IMR-90 (cell line): Measurements from ENCODE around the gene SF3B2. TPM values are rescaled to one million over a fixed set of nuclear protein-coding genes. Genes with fewer than 3 reads are reported as not detected.
A peak's percentile ranks its signal among the peaks of the same experiment; 100 is the strongest.

ENCODE experiments used
- ATAC-seq: fragments of 200-7000 bp; cut with Tn5 transposase; 2 replicates; pipeline ENCODE4 v1.9.1; 2020; ENCODE audit warnings: low read depth, mild to moderate bottlenecking, moderate library complexity
- BruUV-seq: library from RNA; stranded (reverse); fragments of 400-500 nt; replicated peaks from 2 replicates; lab custom pipeline; 2021; lab: Mats Ljungman, UMichigan
- CTCF ChIA-PET: fragments of 300-600 bp; formaldehyde crosslinking; extraction: SDS; loops from one replicate; lab custom pipeline; 2021; ENCODE audit warnings: antibody characterized with exemption; lab: Yijun Ruan, JAX
- POLR2A ChIA-PET: fragments of 300-600 bp; sonication (Branson Sonifier 250); formaldehyde crosslinking; loops from one replicate; lab custom pipeline; 2022; ENCODE audit warnings: antibody characterized with exemption; ENCODE audit not compliant: unreplicated experiment; lab: Charles Lee
- DNase-seq: peaks from one replicate; pipeline ENCODE4 v3.0.0; 2013
- H2AFZ ChIP-seq: replicated peaks from 2 replicates; pipeline ENCODE3; 2013; ENCODE audit warnings: low read length, mild to moderate bottlenecking; ENCODE audit not compliant: poor library complexity
- H2AK5ac ChIP-seq: 2 replicates; pipeline ENCODE4 v1.6.1; 2013; ENCODE audit warnings: low read depth, low read length, inconsistent platforms
- H2AK9ac ChIP-seq: replicated peaks from 2 replicates; pipeline ENCODE3; 2013; ENCODE audit warnings: mild to moderate bottlenecking, low read depth, low read length, moderate library complexity; ENCODE audit not compliant: poor library complexity
- H2BK120ac ChIP-seq: 2 replicates; pipeline ENCODE4 v1.6.1; 2013; ENCODE audit warnings: low read depth, low read length, inconsistent platforms
- H2BK15ac ChIP-seq: 3 replicates; pipeline ENCODE4 v1.6.1; 2013; ENCODE audit warnings: low read depth, low read length, inconsistent platforms
- H2BK20ac ChIP-seq: 2 replicates; pipeline ENCODE4 v1.6.1; 2013; ENCODE audit warnings: low read depth, mild to moderate bottlenecking, inconsistent platforms, low read length, moderate library complexity
- H2BK5ac ChIP-seq: 2 replicates; pipeline ENCODE4 v1.6.1; 2013; ENCODE audit warnings: mild to moderate bottlenecking, low read depth, low read length, inconsistent platforms; ENCODE audit not compliant: poor library complexity, severe bottlenecking
- H3K14ac ChIP-seq: replicated peaks from 2 replicates; pipeline ENCODE4 v1.6.1; 2013; ENCODE audit warnings: low read depth, low read length, inconsistent platforms
- H3K18ac ChIP-seq: 2 replicates; pipeline ENCODE4 v1.6.1; 2013; ENCODE audit warnings: low read depth, low read length, control low read depth
- H3K23ac ChIP-seq: 2 replicates; pipeline ENCODE4 v1.6.1; 2013; ENCODE audit warnings: low read depth, low read length, inconsistent platforms
- H3K27ac ChIP-seq: 2 replicates; pipeline ENCODE4 v1.5.1; 2013; ENCODE audit warnings: mild to moderate bottlenecking, control low read depth, low read length; ENCODE audit not compliant: insufficient read depth
- H3K27me3 ChIP-seq: 2 replicates; pipeline ENCODE4 v1.6.1; 2013; ENCODE audit warnings: low read length; ENCODE audit not compliant: control insufficient read depth, insufficient read depth
- H3K36me3 ChIP-seq: 2 replicates; pipeline ENCODE4 v1.6.1; 2013; ENCODE audit warnings: low read length, mixed read lengths; ENCODE audit not compliant: control insufficient read depth, insufficient read depth
- H3K4ac ChIP-seq: 2 replicates; pipeline ENCODE4 v1.6.1; 2013; ENCODE audit warnings: low read depth, low read length, inconsistent platforms
- H3K4me1 ChIP-seq: 2 replicates; pipeline ENCODE4 v1.6.1; 2013; ENCODE audit warnings: low read length, mixed read lengths; ENCODE audit not compliant: control insufficient read depth, insufficient read depth
- H3K4me2 ChIP-seq: 2 replicates; pipeline ENCODE4 v1.6.1; 2013; ENCODE audit warnings: low read depth, mild to moderate bottlenecking, control low read depth, low read length, moderate library complexity
- H3K4me3 ChIP-seq: 2 replicates; pipeline ENCODE4 v1.5.1; 2013; ENCODE audit warnings: low read depth, mild to moderate bottlenecking, control low read depth, low read length, moderate library complexity; ENCODE audit not compliant: insufficient read depth
- H3K56ac ChIP-seq: 2 replicates; pipeline ENCODE4 v1.6.1; 2013; ENCODE audit warnings: low read length, inconsistent platforms; ENCODE audit not compliant: insufficient read depth; ENCODE audit errors: extremely low read depth
- H3K79me1 ChIP-seq, 2 experiments: 2 replicates each; pipeline ENCODE4 v1.6.1; 2013; ENCODE audit warnings: low read length in 2 of 2, inconsistent platforms in 1 of 2, low read depth in 1 of 2
- H3K9ac ChIP-seq: 2 replicates; pipeline ENCODE4 v1.6.1; 2013; ENCODE audit warnings: low read depth, low read length, control low read depth
- H3K9me1 ChIP-seq: 2 replicates; pipeline ENCODE4 v1.6.1; 2013; ENCODE audit warnings: low read length, inconsistent platforms; ENCODE audit not compliant: insufficient read depth
- H3K9me3 ChIP-seq: 2 replicates; pipeline ENCODE4 v1.6.1; 2013; ENCODE audit warnings: low read length; ENCODE audit not compliant: control insufficient read depth, insufficient read depth
- H4K20me1 ChIP-seq: 2 replicates; pipeline ENCODE4 v1.6.1; 2013; ENCODE audit warnings: low read length, inconsistent platforms; ENCODE audit not compliant: insufficient read depth
- H4K5ac ChIP-seq: 2 replicates; pipeline ENCODE4 v1.6.1; 2013; ENCODE audit warnings: mild to moderate bottlenecking, low read depth, low read length, control low read depth
- H4K8ac ChIP-seq, 2 experiments: 2 replicates each; pipeline ENCODE4 v1.6.1; 2013; ENCODE audit warnings: low read depth in 2 of 2, low read length in 2 of 2, control low read depth in 1 of 2, inconsistent platforms in 1 of 2
- H4K91ac ChIP-seq: 2 replicates; pipeline ENCODE4 v1.6.1; 2013; ENCODE audit warnings: low read depth, low read length, inconsistent platforms; ENCODE audit not compliant: insufficient read depth
- BHLHE40 ChIP-seq: fragments of 150-350 bp; IDR thresholded peaks from 2 replicates; pipeline ENCODE4 v1.6.1; 2016; ENCODE audit warnings: mild to moderate bottlenecking, low read depth, low read length
- CEBPB ChIP-seq: IDR thresholded peaks from 2 replicates; pipeline ENCODE4 v1.6.1; 2012; ENCODE audit warnings: low read depth, low read length, improper control_type of control experiment
- CHD1 ChIP-seq: IDR thresholded peaks from 2 replicates; pipeline ENCODE4 v1.6.1; 2012; ENCODE audit warnings: low read depth, low read length, improper control_type of control experiment
- ELK1 ChIP-seq: fragments of 150-350 bp; IDR thresholded peaks from 2 replicates; pipeline ENCODE4 v1.6.1; 2016; ENCODE audit warnings: low read depth, mild to moderate bottlenecking, low read length, moderate library complexity, borderline replicate concordance
- FOS ChIP-seq: fragments of 150-350 bp; IDR thresholded peaks from 2 replicates; pipeline ENCODE4 v1.6.1; 2016; ENCODE audit warnings: low read depth, low read length
- MAFK ChIP-seq: IDR thresholded peaks from 2 replicates; pipeline ENCODE4 v1.6.1; 2012; ENCODE audit warnings: low read depth, low read length, improper control_type of control experiment
- MAZ ChIP-seq: IDR thresholded peaks from 2 replicates; pipeline ENCODE4 v1.6.1; 2012; ENCODE audit warnings: low read depth, mild to moderate bottlenecking, low read length, improper control_type of control experiment, moderate library complexity, borderline replicate concordance
- MXI1 ChIP-seq: IDR thresholded peaks from 2 replicates; pipeline ENCODE4 v1.6.1; 2012; ENCODE audit warnings: low read depth, mild to moderate bottlenecking, low read length, moderate library complexity, borderline replicate concordance
- NFE2L2 ChIP-seq: fragments of 150-350 bp; IDR thresholded peaks from 2 replicates; pipeline ENCODE4 v1.6.1; 2016; ENCODE audit warnings: low read depth, mild to moderate bottlenecking, low read length
- POLR2A ChIP-seq: IDR thresholded peaks from 2 replicates; pipeline ENCODE4 v1.6.1; 2012; ENCODE audit warnings: mild to moderate bottlenecking, low read depth, low read length
- RAD21 ChIP-seq: IDR thresholded peaks from 2 replicates; pipeline ENCODE4 v1.6.1; 2012; ENCODE audit warnings: low read length, improper control_type of control experiment
- RCOR1 ChIP-seq: IDR thresholded peaks from 2 replicates; pipeline ENCODE4 v1.6.1; 2012; ENCODE audit warnings: mild to moderate bottlenecking, low read length, improper control_type of control experiment; ENCODE audit not compliant: insufficient replicate concordance
- SMC3 ChIP-seq: fragments of 150-350 bp; IDR thresholded peaks from 2 replicates; pipeline ENCODE4 v1.6.1; 2016; ENCODE audit warnings: low read depth, mild to moderate bottlenecking, antibody characterized with exemption, low read length, moderate library complexity
- WGBS, 2 experiments: methylation state at CpG; one replicate each; pipeline versions ENCODE4 v1.1.5 to v1.1.7; 2013; ENCODE audit warnings: missing lambda C conversion rate in 2 of 2; ENCODE audit not compliant: insufficient read length in 1 of 2; ENCODE audit errors: extremely low coverage in 2 of 2; 5-methylcytosine and 5-hydroxymethylcytosine counted together
- dilution Hi-C: fragments of 300-500 bp; cut with HindIII; formaldehyde crosslinking; loops from one replicate; pipeline ENCODE4 v1.14.3; 2018; ENCODE audit warnings: low sequenced_read_pairs; ENCODE audit not compliant: unreplicated experiment
- in situ Hi-C: fragments of 300-500 bp; cut with MboI; formaldehyde crosslinking; loops from 3 replicates; pipeline ENCODE4 v1.14.3; 2019; ENCODE audit warnings: low sequenced_read_pairs, inconsistent platforms, mixed read lengths
- intact Hi-C: fragments of 100-400 bp; cut with micrococcal nuclease; formaldehyde crosslinking; loops from 2 replicates; pipeline ENCODE4 v1.10.0; 2022
- polyA plus RNA-seq, 3 experiments: library from polyadenylated mRNA; depleted of rRNA; stranded (reverse); fragments of >200 nt; gene quantifications; 2 replicates each; pipeline ENCODE4 v1.2.3, GENCODE V29; 2012; ENCODE audit warnings: low replicate concordance in 1 of 3
- total RNA-seq: library from RNA; depleted of rRNA; stranded (reverse); fragments of >200 nt; gene quantifications from 2 replicates; pipeline ENCODE4 v1.2.3, GENCODE V29; 2012
- TF ChIP-seq, protein P1 (sequence below): conservative IDR thresholded peaks from 2 replicates; pipeline ENCODE4 v1.5.1; 2012; ENCODE audit warnings: mild to moderate bottlenecking, low read depth, low read length, improper control_type of control experiment
- TF ChIP-seq, protein P2 (sequence below): fragments of 150-350 bp; IDR thresholded peaks from 2 replicates; pipeline ENCODE4 v1.6.1; 2017; ENCODE audit warnings: mild to moderate bottlenecking, antibody characterized with exemption, low read length, low read depth

The SF3B2 gene
- total and polyA plus RNA-seq, 2 of the 4 experiments (the other 2 are of a cell fraction): 120 to 122 TPM

DNA sequence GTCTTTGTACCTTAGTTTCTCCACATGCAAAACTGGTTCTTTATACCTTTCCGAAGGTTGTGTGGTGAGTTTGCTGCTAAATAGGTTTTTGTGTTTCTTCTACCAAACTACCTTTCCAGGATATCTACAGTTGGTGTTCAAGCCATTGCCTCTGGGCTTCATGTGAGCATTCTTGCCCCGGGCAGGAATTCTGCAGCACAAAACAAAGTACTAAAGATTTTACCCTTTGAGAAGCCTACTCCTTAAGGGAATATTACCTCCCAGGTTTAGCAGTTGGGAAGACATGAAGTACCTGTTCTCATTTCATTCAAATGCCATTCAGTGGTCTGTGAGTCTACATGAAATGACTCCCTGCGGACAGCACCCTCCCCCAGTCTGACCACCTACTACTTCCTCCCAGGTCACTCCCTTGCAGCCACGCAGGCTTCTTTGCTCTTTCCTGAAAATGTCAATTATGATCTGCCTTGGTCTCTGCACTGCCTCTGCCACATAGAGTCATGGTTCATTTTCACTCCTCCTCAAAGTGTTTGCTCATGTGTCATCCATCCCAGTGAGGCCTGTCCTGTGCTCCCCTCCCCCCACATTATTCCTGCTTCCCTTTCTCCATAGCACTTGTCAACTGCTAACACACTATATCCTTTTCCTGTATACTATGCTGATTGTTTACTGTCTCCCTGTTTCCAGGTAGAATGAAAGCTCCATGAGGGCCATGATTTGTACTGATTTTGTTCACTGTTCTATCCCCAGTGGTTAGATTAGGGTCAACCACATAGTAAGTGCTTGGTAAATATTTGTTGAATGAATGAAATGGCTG lies 54.8 kb downstream of the SF3B2 start:
- no peak overlapping the region for H2AK9ac ChIP-seq
- BruUV-seq: no TSS peak
- H2BK120ac ChIP-seq: no peak overlapping the region
- no peaks in the 10 kb centered on the region for H3K9me3 ChIP-seq
- no peaks in the 10 kb centered on the region for H3K36me3 ChIP-seq
- ChIA-PET CTCF (interaction anchor here (0.8 kb wide), 1 partner anchor 11 kb away, joined by 3 read pairs; no protein-coding TSS in a partner anchor), POLR2A (no interaction called here)
- intact Hi-C loops (no loop called here), in situ Hi-C loops (no loop called here), dilution Hi-C loops (no loop called here)
- H4K91ac ChIP-seq: no peak overlapping the region
- no peak overlapping the region for H3K27ac ChIP-seq
- H3K18ac ChIP-seq: no peak overlapping the region
- peaks cover 8% of the 10 kb centered on the region for H3K4me1 ChIP-seq
- H2BK20ac ChIP-seq: no peak overlapping the region
- H3K23ac ChIP-seq: peak overlapping the region; percentile 37; the same call in 1 of the 2 replicates
- no peak overlapping the region for H3K56ac ChIP-seq
- peaks cover 54 to 74% of the 10 kb centered on the region in 2 experiments for H3K79me1 ChIP-seq
- no peak overlapping the region; the same call in 1 of the 2 replicates for H3K14ac ChIP-seq
- H2AFZ ChIP-seq: no peak overlapping the region
- H2BK5ac ChIP-seq: peak overlapping the region; percentile 13
- no peak overlapping the region for H4K8ac ChIP-seq
- peaks cover 9% of the 10 kb centered on the region for H3K9me1 ChIP-seq
- no peak overlapping the region for H3K4ac ChIP-seq
- no peak for DNase-seq
- no peak overlapping the region for H2BK15ac ChIP-seq
- ATAC-seq: no peak; the same call in 1 of the 2 replicates
- H2AK5ac ChIP-seq: no peak overlapping the region
- no peak overlapping the region for H3K4me2 ChIP-seq
- no peak overlapping the region for H4K5ac ChIP-seq
- WGBS, 2 experiments: 80% methylated on average over 2 of the region's 4 CpGs; no CpG with 5 or more reads in 1 of the 2 experiments
- H4K20me1 ChIP-seq: peaks cover 7% of the 10 kb centered on the region; the same call in 1 of the 2 replicates
- no peak overlapping the region for H3K9ac ChIP-seq
- no peaks in the 10 kb centered on the region for H3K27me3 ChIP-seq
- no peak overlapping the region for H3K4me3 ChIP-seq
- TF ChIP-seq MXI1 (no peak), SMC3 (no peak), NFE2L2 (no peak), MAFK (no peak), FOS (no peak), POLR2A (no peak), CEBPB (no peak), BHLHE40 (no peak), RAD21 (no peak), CHD1 (no peak), ELK1 (no peak), RCOR1 (no peak), MAZ (no peak)
- TF ChIP-seq, protein P1, sequence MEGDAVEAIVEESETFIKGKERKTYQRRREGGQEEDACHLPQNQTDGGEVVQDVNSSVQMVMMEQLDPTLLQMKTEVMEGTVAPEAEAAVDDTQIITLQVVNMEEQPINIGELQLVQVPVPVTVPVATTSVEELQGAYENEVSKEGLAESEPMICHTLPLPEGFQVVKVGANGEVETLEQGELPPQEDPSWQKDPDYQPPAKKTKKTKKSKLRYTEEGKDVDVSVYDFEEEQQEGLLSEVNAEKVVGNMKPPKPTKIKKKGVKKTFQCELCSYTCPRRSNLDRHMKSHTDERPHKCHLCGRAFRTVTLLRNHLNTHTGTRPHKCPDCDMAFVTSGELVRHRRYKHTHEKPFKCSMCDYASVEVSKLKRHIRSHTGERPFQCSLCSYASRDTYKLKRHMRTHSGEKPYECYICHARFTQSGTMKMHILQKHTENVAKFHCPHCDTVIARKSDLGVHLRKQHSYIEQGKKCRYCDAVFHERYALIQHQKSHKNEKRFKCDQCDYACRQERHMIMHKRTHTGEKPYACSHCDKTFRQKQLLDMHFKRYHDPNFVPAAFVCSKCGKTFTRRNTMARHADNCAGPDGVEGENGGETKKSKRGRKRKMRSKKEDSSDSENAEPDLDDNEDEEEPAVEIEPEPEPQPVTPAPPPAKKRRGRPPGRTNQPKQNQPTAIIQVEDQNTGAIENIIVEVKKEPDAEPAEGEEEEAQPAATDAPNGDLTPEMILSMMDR: no peak
- TF ChIP-seq, protein P2, sequence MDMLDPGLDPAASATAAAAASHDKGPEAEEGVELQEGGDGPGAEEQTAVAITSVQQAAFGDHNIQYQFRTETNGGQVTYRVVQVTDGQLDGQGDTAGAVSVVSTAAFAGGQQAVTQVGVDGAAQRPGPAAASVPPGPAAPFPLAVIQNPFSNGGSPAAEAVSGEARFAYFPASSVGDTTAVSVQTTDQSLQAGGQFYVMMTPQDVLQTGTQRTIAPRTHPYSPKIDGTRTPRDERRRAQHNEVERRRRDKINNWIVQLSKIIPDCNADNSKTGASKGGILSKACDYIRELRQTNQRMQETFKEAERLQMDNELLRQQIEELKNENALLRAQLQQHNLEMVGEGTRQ: no peak
